B cell (primary cell): ENCODE data around the gene CCHCR1. TPM values are rescaled to one million over a fixed set of nuclear protein-coding genes. Genes with fewer than 3 reads are reported as not detected.

ENCODE experiments used
- ATAC-seq: fragments of 200-7000 bp; cut with Tn5 transposase; one replicate; pipeline ENCODE4 v1.10.0; 2021; ENCODE audit warnings: low read depth, mild to moderate bottlenecking, moderate number of reproducible peaks, moderate library complexity
- CTCF ChIA-PET: fragments of 350-600 bp; sonication (Branson Sonifier 250); formaldehyde crosslinking; loops from one replicate; lab custom pipeline; 2021; ENCODE audit warnings: antibody characterized with exemption, inconsistent platforms; lab: Charles Lee
- POLR2A ChIA-PET: fragments of 350-600 bp; sonication (Branson Sonifier 250); formaldehyde crosslinking; loops from one replicate; lab custom pipeline; 2021; ENCODE audit warnings: antibody characterized with exemption; lab: Charles Lee
- DNase-seq: peaks from one replicate; pipeline ENCODE4 v3.0.0; 2013
- H2AFZ ChIP-seq: 2 replicates; pipeline ENCODE4 v1.6.1; 2012; ENCODE audit warnings: mild to moderate bottlenecking, low read depth, low read length; ENCODE audit not compliant: insufficient read depth, poor library complexity, severe bottlenecking
- H3K27ac ChIP-seq, 2 donors: 1 replicate in 1 of 2; 2 replicates in 1 of 2; pipeline ENCODE4 v1.5.1; 2012 to 2013; ENCODE audit warnings: low read length in 2 of 2, mild to moderate bottlenecking in 2 of 2, moderate library complexity in 1 of 2
- H3K27me3 ChIP-seq, 4 experiments: fragments of 200-600 bp in 1 of 4; sonication (generic) in 1 of 4; replicated peaks in 1 of 4; 1 replicate in 2 of 4; 2 replicates in 2 of 4; pipeline versions ENCODE4 v1.6.1 to v1.7.0; 2013 to 2016; ENCODE audit warnings: low read length in 3 of 4, mild to moderate bottlenecking in 2 of 4, mixed read lengths in 1 of 4, moderate library complexity in 1 of 4; ENCODE audit not compliant: insufficient read depth in 4 of 4, control insufficient read depth in 3 of 4; ENCODE audit errors: control extremely low read depth in 1 of 4
- H3K36me3 ChIP-seq, 2 experiments: replicated peaks in 1 of 2; 1 replicate in 1 of 2; 2 replicates in 1 of 2; pipeline versions ENCODE4 v1.6.1 to v1.7.1; 2013; ENCODE audit warnings: low read length in 1 of 2; ENCODE audit not compliant: insufficient read depth in 2 of 2, control insufficient read depth in 1 of 2; ENCODE audit errors: control extremely low read depth in 1 of 2, extremely low read depth in 1 of 2
- H3K4me1 ChIP-seq, 2 donors: fragments of 200-600 bp in 1 of 2; sonication (generic) in 1 of 2; 1 replicate in 1 of 2; 2 replicates in 1 of 2; pipeline versions ENCODE4 v1.5.1 to v1.6.1; 2013 to 2017; ENCODE audit warnings: low read length in 2 of 2; ENCODE audit not compliant: control insufficient read depth in 2 of 2, insufficient read depth in 2 of 2
- H3K4me2 ChIP-seq: replicated peaks from 2 replicates; pipeline ENCODE3; 2012; ENCODE audit warnings: mild to moderate bottlenecking, low read depth, low read length; ENCODE audit not compliant: poor library complexity, severe bottlenecking
- H3K4me3 ChIP-seq, 5 experiments: fragments of 200-600 bp in 1 of 5; sonication (generic) in 1 of 5; 1 replicate in 3 of 5; 2 replicates in 2 of 5; pipeline versions ENCODE4 v1.5.1 to v1.7.0; 2011 to 2016; ENCODE audit warnings: low read length in 4 of 5, mild to moderate bottlenecking in 4 of 5, low read depth in 2 of 5, control low read depth in 1 of 5, moderate library complexity in 1 of 5; ENCODE audit not compliant: insufficient read depth in 1 of 5; ENCODE audit errors: control extremely low read depth in 1 of 5, extremely low read depth in 1 of 5
- H3K79me2 ChIP-seq: fragments of 200-600 bp; sonication (generic); one replicate; pipeline ENCODE4 v1.6.0; 2016; ENCODE audit warnings: low read length; ENCODE audit not compliant: control insufficient read depth, insufficient read depth
- H3K9ac ChIP-seq: fragments of 200-600 bp; sonication (generic); 2 replicates; pipeline ENCODE4 v1.6.1; 2017; ENCODE audit warnings: mild to moderate bottlenecking, low read length, moderate library complexity
- H3K9me3 ChIP-seq, 3 donors: one replicate each; pipeline versions ENCODE4 v1.6.1 to v1.7.1; 2013; ENCODE audit warnings: low read length in 2 of 3; ENCODE audit not compliant: control insufficient read depth in 2 of 3, insufficient read depth in 1 of 3; ENCODE audit errors: control extremely low read depth in 1 of 3
- H4K20me1 ChIP-seq: 2 replicates; pipeline ENCODE4 v1.6.0; 2012; ENCODE audit warnings: mild to moderate bottlenecking, low read length; ENCODE audit not compliant: insufficient read depth, control insufficient read depth, poor library complexity, severe bottlenecking
- H3K27ac Mint-ChIP-seq: one replicate; pipeline ENCODE4 v1.8.0; 2021; ENCODE audit warnings: mixed read lengths
- H3K27me3 Mint-ChIP-seq: one replicate; pipeline ENCODE4 v1.8.0; 2021; ENCODE audit warnings: mixed read lengths
- H3K4me1 Mint-ChIP-seq: one replicate; pipeline ENCODE4 v1.8.0; 2021; ENCODE audit warnings: mixed read lengths
- H3K4me3 Mint-ChIP-seq: one replicate; pipeline ENCODE4 v1.8.0; 2021; ENCODE audit warnings: mixed read lengths
- H3K9me3 Mint-ChIP-seq: one replicate; pipeline ENCODE4 v1.8.0; 2022; ENCODE audit warnings: mixed read lengths; ENCODE audit not compliant: insufficient read depth
- EZH2 ChIP-seq: IDR thresholded peaks from 2 replicates; pipeline ENCODE4 v1.6.1; 2012; ENCODE audit warnings: borderline replicate concordance, low read depth, mild to moderate bottlenecking, moderate library complexity, low read length; ENCODE audit not compliant: insufficient read depth, poor library complexity, severe bottlenecking
- WGBS: methylation state at CpG from one replicate; pipeline ENCODE4 v1.1.5; 2013; ENCODE audit warnings: missing lambda C conversion rate; ENCODE audit not compliant: insufficient coverage; 5-methylcytosine and 5-hydroxymethylcytosine counted together
- intact Hi-C: fragments of 100-400 bp; cut with micrococcal nuclease; formaldehyde crosslinking; loops from one replicate; pipeline ENCODE4 v1.10.0; 2022
- polyA plus RNA-seq: library from polyadenylated mRNA; depleted of rRNA; stranded (reverse); fragments of >200 nt; gene quantifications from 2 replicates; pipeline ENCODE4 v1.2.3, GENCODE V29; 2012
- total RNA-seq, 2 donors: library from RNA; stranded (reverse); fragments of 120-200 nt in 1 of 2; gene quantifications; 1 replicate in 1 of 2; 2 replicates in 1 of 2; pipeline versions ENCODE4 v1.2.3 to v1.2.4, GENCODE V29; 2013 to 2022
- TF ChIP-seq, protein P1 (sequence below): fragments of 200-600 bp; IDR thresholded peaks from one replicate; pipeline ENCODE4 v1.8.0; 2022; ENCODE audit warnings: antibody characterized with exemption, mild to moderate bottlenecking

The CCHCR1 gene
- total and polyA plus RNA-seq, 2 donors (not counting 1 experiment from before 2014, with no cell fraction given), result 17.0 to 34.7 TPM

DNA sequence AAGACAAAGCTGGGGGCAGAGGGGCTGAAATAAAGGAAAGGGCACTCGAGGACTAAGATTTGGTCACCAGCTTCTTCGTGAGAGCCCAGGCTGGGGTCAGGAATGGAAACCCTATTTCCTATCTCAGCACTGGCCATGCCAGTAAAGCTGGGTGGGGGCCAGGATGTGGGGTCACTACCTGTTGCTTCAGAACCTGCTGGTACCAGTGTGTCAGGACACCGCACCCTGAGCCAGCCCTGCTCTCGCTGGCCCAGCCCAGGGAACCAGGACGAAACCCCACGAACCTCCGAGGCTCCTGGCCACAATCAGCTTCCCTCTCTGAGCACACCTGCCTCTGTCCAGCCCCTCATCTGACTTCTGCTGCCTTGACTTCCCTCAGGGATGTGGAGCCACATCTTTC lies 39.4 kb downstream of the CCHCR1 start:
- peaks cover 37% of the 10 kb centered on the region for H3K27me3 Mint-ChIP-seq
- no peak overlapping the region for H3K4me3 Mint-ChIP-seq
- DNase-seq, result no peak
- 83% methylated on average over 7 of the region's 7 CpGs for WGBS
- no peaks in the 10 kb centered on the region for H3K9me3 ChIP-seq
- ChIA-PET CTCF (interaction anchor here (2.5 kb wide), 1 partner anchor 10 kb away, joined by 9 read pairs; no protein-coding TSS in a partner anchor), POLR2A (no interaction called here)
- H3K9ac ChIP-seq, result no peak overlapping the region
- H3K4me2 ChIP-seq, result no peak overlapping the region
- no peaks in the 10 kb centered on the region for H3K79me2 ChIP-seq
- H3K36me3 ChIP-seq, result no peaks in the 10 kb centered on the region
- no peak overlapping the region for H3K27ac Mint-ChIP-seq
- H3K4me1 Mint-ChIP-seq, result peaks cover 5% of the 10 kb centered on the region
- no peak for ATAC-seq
- H3K27ac ChIP-seq, result no peak overlapping the region
- TF ChIP-seq, protein P1, sequence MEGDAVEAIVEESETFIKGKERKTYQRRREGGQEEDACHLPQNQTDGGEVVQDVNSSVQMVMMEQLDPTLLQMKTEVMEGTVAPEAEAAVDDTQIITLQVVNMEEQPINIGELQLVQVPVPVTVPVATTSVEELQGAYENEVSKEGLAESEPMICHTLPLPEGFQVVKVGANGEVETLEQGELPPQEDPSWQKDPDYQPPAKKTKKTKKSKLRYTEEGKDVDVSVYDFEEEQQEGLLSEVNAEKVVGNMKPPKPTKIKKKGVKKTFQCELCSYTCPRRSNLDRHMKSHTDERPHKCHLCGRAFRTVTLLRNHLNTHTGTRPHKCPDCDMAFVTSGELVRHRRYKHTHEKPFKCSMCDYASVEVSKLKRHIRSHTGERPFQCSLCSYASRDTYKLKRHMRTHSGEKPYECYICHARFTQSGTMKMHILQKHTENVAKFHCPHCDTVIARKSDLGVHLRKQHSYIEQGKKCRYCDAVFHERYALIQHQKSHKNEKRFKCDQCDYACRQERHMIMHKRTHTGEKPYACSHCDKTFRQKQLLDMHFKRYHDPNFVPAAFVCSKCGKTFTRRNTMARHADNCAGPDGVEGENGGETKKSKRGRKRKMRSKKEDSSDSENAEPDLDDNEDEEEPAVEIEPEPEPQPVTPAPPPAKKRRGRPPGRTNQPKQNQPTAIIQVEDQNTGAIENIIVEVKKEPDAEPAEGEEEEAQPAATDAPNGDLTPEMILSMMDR, result no peak
- no peak for TF ChIP-seq EZH2
- peaks cover 0 to 6% (median 0%) of the 10 kb centered on the region in 4 experiments for H3K27me3 ChIP-seq
- peaks cover 0 to 6% of the 10 kb centered on the region in 2 donors for H3K4me1 ChIP-seq
- no peaks in the 10 kb centered on the region for H4K20me1 ChIP-seq
- H3K9me3 Mint-ChIP-seq, result no peaks in the 10 kb centered on the region
- H3K4me3 ChIP-seq, result no peak overlapping the region
- intact Hi-C loops, result no loop called here
- H2AFZ ChIP-seq, result no peak overlapping the region

DNA sequence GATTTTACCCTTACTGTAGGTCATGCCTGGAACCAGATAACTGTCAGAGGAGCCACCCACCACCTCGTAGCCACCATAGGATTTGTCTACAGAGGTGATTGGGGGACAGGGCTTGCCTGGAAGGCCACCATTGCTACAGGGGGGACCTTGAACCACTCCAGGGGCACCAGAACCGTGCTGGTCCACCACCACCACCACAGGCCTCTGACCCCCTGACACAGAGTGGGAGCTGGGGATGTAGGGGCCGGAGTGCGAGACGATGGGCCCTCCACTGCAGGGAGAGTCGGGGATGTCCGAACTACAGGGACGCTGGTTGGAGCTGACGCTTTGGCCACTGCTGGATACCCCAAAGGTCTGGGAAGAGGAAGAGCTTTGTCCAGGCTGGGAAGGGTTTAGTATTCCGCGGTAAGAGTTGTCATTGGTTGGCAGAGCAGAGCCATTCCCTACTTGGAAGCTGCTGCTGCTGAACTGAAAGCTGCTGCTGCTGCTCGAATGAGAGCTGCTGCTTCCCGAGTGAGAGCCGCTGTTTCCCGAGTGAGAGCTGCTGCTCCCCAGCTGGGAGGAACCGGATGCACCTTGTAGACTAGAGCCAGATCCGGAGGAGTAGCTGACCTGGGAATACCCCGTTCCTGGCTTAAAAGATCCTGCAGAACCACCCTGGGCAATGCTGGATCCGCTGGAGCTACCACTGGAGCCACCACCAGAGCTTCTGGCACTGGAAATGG lies 40.8 kb downstream of the CCHCR1 start:
- H3K27me3 Mint-ChIP-seq, result peaks cover 35% of the 10 kb centered on the region

More for the DNA sequence above, 40.8 kb downstream of the CCHCR1 start:
- Histone ChIP-seq H3K79me2 (no peaks in the 10 kb centered on the region), H3K4me3 (no peak overlapping the region), H3K27me3 (peaks cover 0 to 4% (median 1%) of the 10 kb centered on the region in 4 experiments), H3K9ac (no peak overlapping the region), H3K9me3 (no peaks in the 10 kb centered on the region), H3K27ac (no peak overlapping the region), H3K4me2 (no peak overlapping the region), H3K36me3 (no peaks in the 10 kb centered on the region), H2AFZ (no peak overlapping the region), H4K20me1 (no peaks in the 10 kb centered on the region), H3K4me1 (peaks cover 0 to 6% of the 10 kb centered on the region in 2 donors)
- ChIA-PET POLR2A (no interaction called here), CTCF (interaction anchor here (0.6 to 2.5 kb wide), 6 partner anchors 10 to 294 kb away, joined by 4 to 9 read pairs (median 5); no protein-coding TSS in a partner anchor)
- DNase-seq, result no peak
- Mint-ChIP-seq H3K9me3 (no peaks in the 10 kb centered on the region), H3K27ac (no peak overlapping the region), H3K4me1 (peaks cover 5% of the 10 kb centered on the region), H3K4me3 (no peak overlapping the region)
- ATAC-seq, result no peak
- 92% methylated on average over 17 of the region's 19 CpGs for WGBS
- intact Hi-C loops, result no loop called here
- TF ChIP-seq, protein P1, result no peak
- TF ChIP-seq EZH2, result no peak
